SU-DHL-6 (cell line): ENCODE data around the gene MTHFD2.
A peak's percentile ranks its signal among the peaks of the same experiment; 100 is the strongest.

ENCODE experiments used
- H2AFZ ChIP-seq: fragments of 200-600 bp; sonication (generic); 2 replicates; pipeline ENCODE4 v1.6.1; 2014; ENCODE audit warnings: low read depth, mild to moderate bottlenecking, moderate library complexity, mixed read lengths, antibody characterized with exemption, low read length; ENCODE audit not compliant: severe bottlenecking
- H3F3A ChIP-seq: fragments of 200-600 bp; shearing (Covaris generic); 2 replicates; pipeline ENCODE4 v1.6.0; 2016; ENCODE audit warnings: antibody characterized with exemption, mild to moderate bottlenecking; ENCODE audit not compliant: insufficient read depth
- H3K27ac ChIP-seq: fragments of 200-600 bp; sonication (generic); 2 replicates; pipeline ENCODE4 v1.5.1; 2016; ENCODE audit warnings: low read depth, mild to moderate bottlenecking, low read length, moderate library complexity, mixed read lengths
- H3K27me3 ChIP-seq: fragments of 200-600 bp; sonication (generic), shearing (Covaris generic); 2 replicates; pipeline ENCODE4 v1.6.0; 2014; ENCODE audit warnings: mild to moderate bottlenecking, low read length
- H3K36me3 ChIP-seq: fragments of 200-600 bp; sonication (generic); 2 replicates; pipeline ENCODE4 v1.6.1; 2014; ENCODE audit warnings: mild to moderate bottlenecking, low read length, mixed read lengths
- H3K4me2 ChIP-seq: fragments of 300-600, 200-600 bp; shearing (Covaris generic), sonication (generic); 2 replicates; pipeline ENCODE4 v1.6.0; 2014; ENCODE audit warnings: low read length, low read depth, mild to moderate bottlenecking; ENCODE audit not compliant: poor library complexity, severe bottlenecking
- H3K4me3 ChIP-seq: fragments of 200-600 bp; sonication (generic); 2 replicates; pipeline ENCODE4 v1.5.1; 2014; ENCODE audit warnings: antibody characterized with exemption, low read length, mild to moderate bottlenecking, mixed read lengths; ENCODE audit not compliant: insufficient read depth, poor library complexity, severe bottlenecking
- H3K79me2 ChIP-seq: fragments of 200-600 bp; sonication (generic); 2 replicates; pipeline ENCODE4 v1.6.1; 2014; ENCODE audit warnings: mild to moderate bottlenecking, low read length, moderate library complexity; ENCODE audit not compliant: insufficient read depth
- H3K9ac ChIP-seq: fragments of 200-600 bp; sonication (generic); 2 replicates; pipeline ENCODE4 v1.7.0; 2014; ENCODE audit warnings: mild to moderate bottlenecking, low read length
- H3K9me2 ChIP-seq: fragments of 200-600 bp; sonication (generic); replicated peaks from 2 replicates; pipeline ENCODE4 v1.6.1; 2014; ENCODE audit warnings: low read length; ENCODE audit not compliant: insufficient read depth
- H3K9me3 ChIP-seq: fragments of 200-600 bp; sonication (generic); 2 replicates; pipeline ENCODE4 v1.6.1; 2014; ENCODE audit warnings: low read length, mixed read lengths; ENCODE audit not compliant: insufficient read depth
- H4K20me1 ChIP-seq: fragments of 200-600 bp; sonication (generic); 2 replicates; pipeline ENCODE4 v1.6.1; 2014; ENCODE audit warnings: low read depth, mild to moderate bottlenecking, antibody characterized with exemption, low read length, moderate library complexity, mixed read lengths
- EZH2phosphoT487 ChIP-seq: fragments of 200-600 bp; sonication (generic), shearing (Covaris generic); conservative IDR thresholded peaks from 2 replicates; pipeline ENCODE4 v1.6.1; 2018; ENCODE audit warnings: mild to moderate bottlenecking, antibody characterized with exemption, low read length, moderate library complexity, mixed read lengths
- TF ChIP-seq, protein P1 (sequence below): fragments of 200-600 bp; sonication (generic); IDR thresholded peaks from one replicate; pipeline ENCODE4 v1.5.1; 2017; ENCODE audit warnings: antibody characterized with exemption, mild to moderate bottlenecking, low read length, moderate library complexity; ENCODE audit not compliant: insufficient read depth, poor library complexity, severe bottlenecking

The MTHFD2 gene

DNA sequence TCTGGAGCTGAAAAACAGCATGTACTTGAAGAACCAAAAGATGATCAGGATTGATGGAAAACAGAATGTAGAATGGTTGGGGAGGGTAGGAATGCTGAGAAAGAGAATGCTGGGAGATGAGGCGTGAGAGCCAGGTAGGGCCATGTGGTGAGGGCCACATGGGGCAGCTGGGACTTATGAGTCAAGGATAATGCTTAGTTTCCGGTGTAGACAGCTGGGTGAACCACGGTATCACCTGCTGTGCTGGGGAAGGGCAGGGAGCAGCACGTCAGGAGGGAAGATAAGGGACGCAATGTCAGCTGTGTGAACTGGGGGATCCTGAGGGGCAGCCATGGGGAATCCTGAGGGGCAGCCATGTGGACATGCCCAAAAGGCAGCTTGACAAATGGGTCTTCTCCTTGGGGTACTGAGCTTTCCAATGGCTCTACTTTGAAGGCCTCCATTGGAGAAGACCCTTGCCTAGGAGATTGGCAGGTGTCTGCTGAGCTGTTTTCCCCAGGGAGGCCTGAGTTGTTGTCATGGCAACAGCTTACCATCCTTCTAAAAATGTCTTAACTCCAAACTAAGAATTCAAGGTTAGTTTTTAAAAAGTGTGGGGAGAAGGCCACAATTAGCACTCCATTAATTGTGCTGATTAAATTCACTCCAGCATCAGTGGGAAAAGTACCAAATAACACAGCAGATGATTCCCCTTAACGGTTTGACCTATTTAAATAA, 51.1 kb downstream of the MTHFD2 start:
- Histone ChIP-seq H3K79me2 (no peaks in the 10 kb centered on the region), H3K9me2 (no peaks in the 10 kb centered on the region), H3K9me3 (no peaks in the 10 kb centered on the region), H3K4me2 (no peak overlapping the region), H3K36me3 (no peaks in the 10 kb centered on the region), H3K27ac (no peak overlapping the region), H2AFZ (no peak overlapping the region), H3K9ac (no peak overlapping the region), H3F3A (no peaks in the 10 kb centered on the region), H3K4me3 (no peak overlapping the region), H4K20me1 (no peaks in the 10 kb centered on the region), H3K27me3 (no peaks in the 10 kb centered on the region)
- TF ChIP-seq EZH2phosphoT487 = no peak
- TF ChIP-seq, protein P1, sequence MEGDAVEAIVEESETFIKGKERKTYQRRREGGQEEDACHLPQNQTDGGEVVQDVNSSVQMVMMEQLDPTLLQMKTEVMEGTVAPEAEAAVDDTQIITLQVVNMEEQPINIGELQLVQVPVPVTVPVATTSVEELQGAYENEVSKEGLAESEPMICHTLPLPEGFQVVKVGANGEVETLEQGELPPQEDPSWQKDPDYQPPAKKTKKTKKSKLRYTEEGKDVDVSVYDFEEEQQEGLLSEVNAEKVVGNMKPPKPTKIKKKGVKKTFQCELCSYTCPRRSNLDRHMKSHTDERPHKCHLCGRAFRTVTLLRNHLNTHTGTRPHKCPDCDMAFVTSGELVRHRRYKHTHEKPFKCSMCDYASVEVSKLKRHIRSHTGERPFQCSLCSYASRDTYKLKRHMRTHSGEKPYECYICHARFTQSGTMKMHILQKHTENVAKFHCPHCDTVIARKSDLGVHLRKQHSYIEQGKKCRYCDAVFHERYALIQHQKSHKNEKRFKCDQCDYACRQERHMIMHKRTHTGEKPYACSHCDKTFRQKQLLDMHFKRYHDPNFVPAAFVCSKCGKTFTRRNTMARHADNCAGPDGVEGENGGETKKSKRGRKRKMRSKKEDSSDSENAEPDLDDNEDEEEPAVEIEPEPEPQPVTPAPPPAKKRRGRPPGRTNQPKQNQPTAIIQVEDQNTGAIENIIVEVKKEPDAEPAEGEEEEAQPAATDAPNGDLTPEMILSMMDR = no peak

DNA sequence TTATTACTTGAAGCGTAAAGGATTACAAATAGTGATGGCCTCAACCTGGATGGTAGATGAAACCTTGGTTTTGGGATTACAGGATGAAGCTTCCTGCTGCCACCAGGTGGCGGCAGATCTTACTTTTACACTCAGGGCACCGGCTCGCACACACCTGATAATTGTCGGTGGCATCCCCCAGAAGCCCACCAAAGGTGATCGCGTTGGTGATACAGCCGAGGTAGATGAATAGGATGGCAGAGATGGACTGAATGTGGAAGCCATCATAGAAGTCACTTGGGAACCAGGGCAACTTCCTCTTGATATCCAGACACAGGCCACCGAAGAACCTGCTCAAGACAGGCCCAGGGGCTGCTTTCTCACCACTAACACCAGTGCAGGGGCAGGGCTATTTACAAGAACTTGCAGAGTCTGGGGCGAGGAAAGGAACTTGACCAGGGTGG, 51.8 kb downstream of the MTHFD2 start:
- no peak overlapping the region for H3K4me2 ChIP-seq
- H3K36me3 ChIP-seq = no peaks in the 10 kb centered on the region
- H3K4me3 ChIP-seq = no peak overlapping the region
- no peaks in the 10 kb centered on the region for H3F3A ChIP-seq
- H3K9me3 ChIP-seq = no peaks in the 10 kb centered on the region
- H3K79me2 ChIP-seq = no peaks in the 10 kb centered on the region
- H3K9ac ChIP-seq = no peak overlapping the region
- TF ChIP-seq, protein P1 = peak; percentile 91
- no peak for TF ChIP-seq EZH2phosphoT487
- no peaks in the 10 kb centered on the region for H3K9me2 ChIP-seq
- no peaks in the 10 kb centered on the region for H3K27me3 ChIP-seq
- no peaks in the 10 kb centered on the region for H4K20me1 ChIP-seq
- H2AFZ ChIP-seq = no peak overlapping the region
- H3K27ac ChIP-seq = no peak overlapping the region

DNA sequence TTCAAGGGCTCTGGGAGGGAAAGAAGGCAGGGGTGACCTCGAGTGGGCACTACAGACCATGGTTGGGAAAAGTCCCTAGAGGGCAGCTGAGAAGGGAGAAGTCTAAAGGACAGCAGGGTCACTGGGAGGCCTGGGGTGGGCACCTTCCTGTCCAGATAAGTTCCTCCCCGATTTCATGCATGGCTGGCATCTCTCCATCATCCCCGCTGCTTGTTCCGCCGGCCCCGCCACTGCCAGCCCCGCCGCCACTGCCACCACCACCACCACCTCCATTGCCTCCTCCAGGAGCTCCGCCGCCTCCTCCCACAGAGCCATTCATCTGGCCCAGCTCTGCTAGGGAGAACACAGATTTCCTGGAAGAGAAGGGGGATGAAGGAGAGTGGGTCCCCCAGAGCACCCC, 53.6 kb downstream of the MTHFD2 start:
- H3K79me2 ChIP-seq = no peaks in the 10 kb centered on the region
- no peak overlapping the region for H3K9ac ChIP-seq
- no peak overlapping the region for H3K4me3 ChIP-seq
- H3K9me3 ChIP-seq = no peaks in the 10 kb centered on the region
- TF ChIP-seq, protein P1 = no peak
- TF ChIP-seq EZH2phosphoT487 = no peak
- H3K9me2 ChIP-seq = no peaks in the 10 kb centered on the region
- H3K27ac ChIP-seq = no peak overlapping the region
- H3K36me3 ChIP-seq = no peaks in the 10 kb centered on the region
- H3K4me2 ChIP-seq = no peak overlapping the region
- H3K27me3 ChIP-seq = no peaks in the 10 kb centered on the region
- H3F3A ChIP-seq = no peaks in the 10 kb centered on the region
- no peak overlapping the region for H2AFZ ChIP-seq
- no peaks in the 10 kb centered on the region for H4K20me1 ChIP-seq
